Panc1 (cell line): ENCODE results near the gene NDRG3. TPM values are rescaled to one million over a fixed set of nuclear protein-coding genes. Genes with fewer than 3 reads are reported as not detected.

Source experiments
- ATAC-seq: fragments of 200-7000 bp; cut with Tn5 transposase; 2 replicates; pipeline ENCODE4 v1.9.1; 2020; ENCODE audit warnings: mild to moderate bottlenecking, moderate library complexity
- BruUV-seq: library from RNA; stranded (reverse); fragments of 400-500 nt; replicated peaks from 2 replicates; lab custom pipeline; 2021; lab: Mats Ljungman, UMichigan
- CTCF ChIA-PET: fragments of 300-600 bp; sonication (Branson Sonifier 250); formaldehyde crosslinking; loops from one replicate; lab custom pipeline; 2022; ENCODE audit warnings: antibody characterized with exemption; lab: Charles Lee
- POLR2A ChIA-PET: fragments of 300-600 bp; sonication (Branson Sonifier 250); formaldehyde crosslinking; loops from one replicate; lab custom pipeline; 2022; ENCODE audit warnings: antibody characterized with exemption; lab: Charles Lee
- DNase-seq: peaks from one replicate; pipeline ENCODE4 v3.0.0-alpha.2; 2010; ENCODE audit warnings: low read depth, low spot score
- H3K27ac ChIP-seq: 2 replicates; pipeline ENCODE4 v1.5.1; 2011; ENCODE audit warnings: mild to moderate bottlenecking, low read length, inconsistent platforms
- H3K27me3 ChIP-seq: fragments of 200-500 bp; sonication (Bioruptor generic); 2 replicates; pipeline ENCODE4 v1.6.0; 2014; ENCODE audit warnings: low read length, inconsistent platforms; ENCODE audit not compliant: control insufficient read depth, insufficient read depth
- H3K36me3 ChIP-seq: fragments of 200-500 bp; sonication (Bioruptor generic); 2 replicates; pipeline ENCODE4 v1.5.1; 2014; ENCODE audit warnings: inconsistent platforms, mild to moderate bottlenecking, low read length, moderate library complexity; ENCODE audit not compliant: control insufficient read depth, insufficient read depth
- H3K4me1 ChIP-seq: 2 replicates; pipeline ENCODE4 v1.5.1; 2011; ENCODE audit warnings: inconsistent platforms, mild to moderate bottlenecking, low read length, moderate library complexity; ENCODE audit not compliant: control insufficient read depth, insufficient read depth
- H3K4me3 ChIP-seq, 2 experiments: 2 replicates each; pipeline ENCODE4 v1.5.1; 2011 to 2012; ENCODE audit warnings: low read depth in 2 of 2, low read length in 2 of 2, mild to moderate bottlenecking in 2 of 2, inconsistent platforms in 1 of 2, moderate library complexity in 1 of 2
- H3K9me3 ChIP-seq: fragments of 200-500 bp; sonication (Bioruptor generic); 2 replicates; pipeline ENCODE4 v1.5.1; 2014; ENCODE audit warnings: low read depth, mild to moderate bottlenecking, inconsistent platforms, low read length, moderate library complexity; ENCODE audit not compliant: control insufficient read depth, insufficient read depth
- POLR2AphosphoS5 ChIP-seq: IDR thresholded peaks from 2 replicates; pipeline ENCODE4 v1.6.1; 2012; ENCODE audit warnings: mild to moderate bottlenecking, low read depth, low read length, moderate library complexity
- SIN3A ChIP-seq: IDR thresholded peaks from 2 replicates; pipeline ENCODE4 v1.6.1; 2012; ENCODE audit warnings: low read depth, mild to moderate bottlenecking, low read length, moderate library complexity, borderline replicate concordance; ENCODE audit not compliant: insufficient read depth
- TCF7L2 ChIP-seq: IDR thresholded peaks from 2 replicates; pipeline ENCODE4 v1.6.1; 2011; ENCODE audit warnings: mild to moderate bottlenecking, low read depth, low read length, inconsistent platforms
- in situ Hi-C: cut with HindIII; loops from 2 replicates; pipeline ENCODE4 v1.10.0; 2016; ENCODE audit warnings: low sequenced_read_pairs, low pct_unique_long_range_greater_than_20kb
- intact Hi-C: fragments of 100-400 bp; cut with micrococcal nuclease; formaldehyde crosslinking; loops from one replicate; pipeline ENCODE4 v1.10.0; 2022; ENCODE audit not compliant: unreplicated experiment
- total RNA-seq: library from RNA; stranded (reverse); gene quantifications from one replicate; pipeline ENCODE4 v1.2.1, GENCODE V29; 2021; ENCODE audit not compliant: unreplicated experiment
- TF ChIP-seq, protein P1 (sequence below), 2 experiments: IDR thresholded peaks; 2 replicates each; pipeline ENCODE4 v1.6.1; 2011 to 2012; ENCODE audit warnings: low read depth in 2 of 2, control low read depth in 1 of 2, low read length in 1 of 2, mild to moderate bottlenecking in 1 of 2, moderate library complexity in 1 of 2; ENCODE audit not compliant: insufficient read depth in 1 of 2
- TF ChIP-seq, protein P2 (sequence below): fragments of 450-650 bp; IDR thresholded peaks from 2 replicates; pipeline ENCODE4 v1.5.1; 2017; ENCODE audit warnings: mild to moderate bottlenecking

The NDRG3 gene
- total RNA-seq, 1 experiment from 2014 or later: 36.0 TPM

- H3K4me3 ChIP-seq: no peak overlapping the region
- in situ Hi-C loops: no loop called here
- no peaks in the 10 kb centered on the region for H3K9me3 ChIP-seq
- H3K4me1 ChIP-seq: no peaks in the 10 kb centered on the region
- TF ChIP-seq SIN3A (no peak), POLR2AphosphoS5 (no peak), TCF7L2 (no peak)
- TF ChIP-seq, protein P1, sequence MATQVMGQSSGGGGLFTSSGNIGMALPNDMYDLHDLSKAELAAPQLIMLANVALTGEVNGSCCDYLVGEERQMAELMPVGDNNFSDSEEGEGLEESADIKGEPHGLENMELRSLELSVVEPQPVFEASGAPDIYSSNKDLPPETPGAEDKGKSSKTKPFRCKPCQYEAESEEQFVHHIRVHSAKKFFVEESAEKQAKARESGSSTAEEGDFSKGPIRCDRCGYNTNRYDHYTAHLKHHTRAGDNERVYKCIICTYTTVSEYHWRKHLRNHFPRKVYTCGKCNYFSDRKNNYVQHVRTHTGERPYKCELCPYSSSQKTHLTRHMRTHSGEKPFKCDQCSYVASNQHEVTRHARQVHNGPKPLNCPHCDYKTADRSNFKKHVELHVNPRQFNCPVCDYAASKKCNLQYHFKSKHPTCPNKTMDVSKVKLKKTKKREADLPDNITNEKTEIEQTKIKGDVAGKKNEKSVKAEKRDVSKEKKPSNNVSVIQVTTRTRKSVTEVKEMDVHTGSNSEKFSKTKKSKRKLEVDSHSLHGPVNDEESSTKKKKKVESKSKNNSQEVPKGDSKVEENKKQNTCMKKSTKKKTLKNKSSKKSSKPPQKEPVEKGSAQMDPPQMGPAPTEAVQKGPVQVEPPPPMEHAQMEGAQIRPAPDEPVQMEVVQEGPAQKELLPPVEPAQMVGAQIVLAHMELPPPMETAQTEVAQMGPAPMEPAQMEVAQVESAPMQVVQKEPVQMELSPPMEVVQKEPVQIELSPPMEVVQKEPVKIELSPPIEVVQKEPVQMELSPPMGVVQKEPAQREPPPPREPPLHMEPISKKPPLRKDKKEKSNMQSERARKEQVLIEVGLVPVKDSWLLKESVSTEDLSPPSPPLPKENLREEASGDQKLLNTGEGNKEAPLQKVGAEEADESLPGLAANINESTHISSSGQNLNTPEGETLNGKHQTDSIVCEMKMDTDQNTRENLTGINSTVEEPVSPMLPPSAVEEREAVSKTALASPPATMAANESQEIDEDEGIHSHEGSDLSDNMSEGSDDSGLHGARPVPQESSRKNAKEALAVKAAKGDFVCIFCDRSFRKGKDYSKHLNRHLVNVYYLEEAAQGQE (IDR thresholded peaks at IDR 0.05; ENCODE audit: insufficient read depth in 1 of 2, low read depth in 2 of 2, low read length in 1 of 2): no peak
- TF ChIP-seq, protein P2, sequence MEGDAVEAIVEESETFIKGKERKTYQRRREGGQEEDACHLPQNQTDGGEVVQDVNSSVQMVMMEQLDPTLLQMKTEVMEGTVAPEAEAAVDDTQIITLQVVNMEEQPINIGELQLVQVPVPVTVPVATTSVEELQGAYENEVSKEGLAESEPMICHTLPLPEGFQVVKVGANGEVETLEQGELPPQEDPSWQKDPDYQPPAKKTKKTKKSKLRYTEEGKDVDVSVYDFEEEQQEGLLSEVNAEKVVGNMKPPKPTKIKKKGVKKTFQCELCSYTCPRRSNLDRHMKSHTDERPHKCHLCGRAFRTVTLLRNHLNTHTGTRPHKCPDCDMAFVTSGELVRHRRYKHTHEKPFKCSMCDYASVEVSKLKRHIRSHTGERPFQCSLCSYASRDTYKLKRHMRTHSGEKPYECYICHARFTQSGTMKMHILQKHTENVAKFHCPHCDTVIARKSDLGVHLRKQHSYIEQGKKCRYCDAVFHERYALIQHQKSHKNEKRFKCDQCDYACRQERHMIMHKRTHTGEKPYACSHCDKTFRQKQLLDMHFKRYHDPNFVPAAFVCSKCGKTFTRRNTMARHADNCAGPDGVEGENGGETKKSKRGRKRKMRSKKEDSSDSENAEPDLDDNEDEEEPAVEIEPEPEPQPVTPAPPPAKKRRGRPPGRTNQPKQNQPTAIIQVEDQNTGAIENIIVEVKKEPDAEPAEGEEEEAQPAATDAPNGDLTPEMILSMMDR: no peak
- DNase-seq (no peak), ATAC-seq (no peak)
- no peak overlapping the region for H3K27ac ChIP-seq
- BruUV-seq: no TSS peak
- ChIA-PET CTCF (no interaction called here), POLR2A (no interaction called here)
- H3K36me3 ChIP-seq: no peaks in the 10 kb centered on the region
- intact Hi-C loops: no loop called here
- no peaks in the 10 kb centered on the region for H3K27me3 ChIP-seq
These were observed 121.0 kb downstream of the NDRG3 start for GRCh38 chr20:36624944-36625324.

DNA sequence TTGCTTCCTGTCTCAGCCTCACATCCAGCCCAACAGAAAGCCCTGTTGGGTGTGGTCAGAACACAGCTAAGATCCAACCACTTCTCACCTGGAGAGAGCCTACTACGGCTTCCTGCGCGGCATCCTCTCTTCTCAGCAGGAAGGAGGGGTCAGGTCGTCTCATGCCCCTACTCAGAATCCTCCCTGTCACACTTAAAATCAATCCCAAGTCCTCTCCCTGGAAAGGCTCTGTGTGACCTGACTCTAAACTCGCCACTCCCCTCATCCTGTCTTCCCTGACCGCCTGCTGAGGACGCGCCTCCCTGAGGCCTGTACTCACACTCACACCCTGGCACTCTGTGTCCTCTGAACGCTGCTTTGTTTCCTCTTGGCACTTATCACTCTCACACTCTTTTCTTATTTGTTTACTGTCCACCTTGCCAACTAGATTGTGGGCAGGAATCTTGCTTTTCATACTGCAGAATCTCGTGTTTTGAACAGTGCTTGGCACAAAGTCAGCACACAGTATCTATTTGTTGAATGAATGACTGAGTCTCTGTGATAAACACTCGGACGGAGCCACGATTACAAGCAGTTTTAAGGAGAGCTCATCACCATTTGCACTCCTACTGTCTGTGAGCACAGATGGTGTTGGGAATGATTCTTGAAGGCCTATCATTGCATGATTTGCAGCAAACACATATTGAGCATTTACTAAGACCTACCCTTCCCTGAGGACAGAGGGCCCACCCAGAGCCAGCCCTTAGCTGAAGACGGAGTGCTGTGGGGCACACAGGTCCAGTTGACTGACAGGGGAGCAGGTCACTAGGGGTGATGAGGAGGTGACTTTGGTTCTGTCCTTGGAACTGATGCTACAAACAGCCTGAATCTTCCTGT lies 121.6 kb downstream of the NDRG3 start:
- in situ Hi-C loops: no loop called here
- H3K27ac ChIP-seq: no peak overlapping the region

More for the DNA sequence above, 121.6 kb downstream of the NDRG3 start:
- Histone ChIP-seq H3K27me3 (no peaks in the 10 kb centered on the region), H3K9me3 (no peaks in the 10 kb centered on the region), H3K4me3 (no peak overlapping the region), H3K36me3 (no peaks in the 10 kb centered on the region), H3K4me1 (no peaks in the 10 kb centered on the region)
- ChIA-PET POLR2A (no interaction called here), CTCF (no interaction called here)
- no peak for DNase-seq
- intact Hi-C loops: no loop called here
- ATAC-seq: peak; percentile 69
- TF ChIP-seq POLR2AphosphoS5 (no peak), TCF7L2 (no peak), SIN3A (no peak)
- TF ChIP-seq, protein P2: no peak
- TF ChIP-seq, protein P1 (IDR thresholded peaks at IDR 0.05; ENCODE audit: insufficient read depth in 1 of 2, low read depth in 2 of 2, low read length in 1 of 2): no peak
- BruUV-seq: no TSS peak
